Liver (tissue), 9 donors: Measurements from ENCODE around the gene C19orf33. TPM values are rescaled to one million over a fixed set of nuclear protein-coding genes. Genes with fewer than 3 reads are reported as not detected.

Experiments
- DNase-seq: peaks from one replicate; pipeline ENCODE4 v3.0.0-alpha.2; 2017; ENCODE audit warnings: low spot score
- H3K27ac ChIP-seq, 2 donors: one replicate each; pipeline ENCODE4 v1.7.0; 2013; ENCODE audit warnings: inconsistent platforms in 2 of 2, low read length in 2 of 2, control low read depth in 1 of 2, low read depth in 1 of 2, mild to moderate bottlenecking in 1 of 2
- H3K27me3 ChIP-seq, 4 donors: one replicate each; pipeline versions ENCODE4 v1.6.1 to v1.7.0; 2013; ENCODE audit warnings: low read length in 3 of 4, inconsistent platforms in 1 of 4, mild to moderate bottlenecking in 1 of 4, moderate library complexity in 1 of 4; ENCODE audit not compliant: control insufficient read depth in 4 of 4, insufficient read depth in 4 of 4
- H3K36me3 ChIP-seq, 4 donors: one replicate each; pipeline versions ENCODE4 v1.6.1 to v1.7.0; 2013; ENCODE audit warnings: low read length in 3 of 4, mild to moderate bottlenecking in 3 of 4, low read depth in 1 of 4, moderate library complexity in 1 of 4; ENCODE audit not compliant: control insufficient read depth in 4 of 4, insufficient read depth in 3 of 4
- H3K4me1 ChIP-seq, 4 donors: one replicate each; pipeline versions ENCODE4 v1.6.1 to v1.7.0; 2013; ENCODE audit warnings: low read length in 3 of 4, mild to moderate bottlenecking in 3 of 4, moderate library complexity in 1 of 4; ENCODE audit not compliant: control insufficient read depth in 4 of 4, insufficient read depth in 4 of 4
- H3K4me3 ChIP-seq, 3 donors: one replicate each; pipeline versions ENCODE4 v1.6.1 to v1.7.0; 2013; ENCODE audit warnings: low read length in 3 of 3, control low read depth in 1 of 3, low read depth in 1 of 3, mild to moderate bottlenecking in 1 of 3
- H3K9ac ChIP-seq, 2 donors: one replicate each; pipeline ENCODE4 v1.7.0; 2013; ENCODE audit warnings: low read length in 2 of 2, mild to moderate bottlenecking in 2 of 2, moderate library complexity in 2 of 2, control low read depth in 1 of 2, low read depth in 1 of 2
- H3K9me3 ChIP-seq, 4 donors: one replicate each; pipeline versions ENCODE4 v1.6.1 to v1.7.0; 2013; ENCODE audit warnings: low read length in 3 of 4; ENCODE audit not compliant: control insufficient read depth in 4 of 4
- ATF3 ChIP-seq: IDR thresholded peaks from 2 replicates; pipeline ENCODE4 v1.6.1; 2016; ENCODE audit warnings: antibody characterized with exemption
- CTCF ChIP-seq: fragments of 150-350 bp; IDR thresholded peaks from 2 replicates; pipeline ENCODE4 v1.5.1; 2017; ENCODE audit warnings: improper control_type of control experiment, low read depth, low read length; ENCODE audit not compliant: missing input control
- EGR1 ChIP-seq, 2 donors: IDR thresholded peaks; 2 replicates each; pipeline ENCODE4 v1.6.1; 2016 to 2018; ENCODE audit warnings: antibody characterized with exemption in 2 of 2, low read depth in 2 of 2
- FOXA1 ChIP-seq: IDR thresholded peaks from 2 replicates; pipeline ENCODE4 v1.6.1; 2016; ENCODE audit warnings: antibody characterized with exemption
- FOXA2 ChIP-seq: IDR thresholded peaks from 2 replicates; pipeline ENCODE4 v1.6.1; 2016; ENCODE audit warnings: antibody characterized with exemption
- GABPA ChIP-seq, 2 donors: IDR thresholded peaks in 1 of 2; conservative IDR thresholded peaks in 1 of 2; 2 replicates each; pipeline ENCODE4 v1.6.1; 2016; ENCODE audit warnings: antibody characterized with exemption in 2 of 2, mild to moderate bottlenecking in 1 of 2, moderate library complexity in 1 of 2
- HNF4A ChIP-seq, 2 donors: conservative IDR thresholded peaks; 2 replicates each; pipeline ENCODE4 v1.6.1; 2016; ENCODE audit warnings: antibody characterized with exemption in 2 of 2, mild to moderate bottlenecking in 2 of 2
- HNF4G ChIP-seq: IDR thresholded peaks from 2 replicates; pipeline ENCODE4 v1.6.1; 2016; ENCODE audit warnings: antibody characterized with exemption
- JUND ChIP-seq, 2 donors: IDR thresholded peaks; 2 replicates each; pipeline ENCODE4 v1.6.1; 2016; ENCODE audit warnings: antibody characterized with exemption in 2 of 2
- MAX ChIP-seq: IDR thresholded peaks from 2 replicates; pipeline ENCODE4 v1.6.1; 2016; ENCODE audit warnings: antibody characterized with exemption
- NR2F2 ChIP-seq: IDR thresholded peaks from 2 replicates; pipeline ENCODE4 v1.6.1; 2016; ENCODE audit warnings: antibody characterized with exemption
- RAD21 ChIP-seq, 2 donors: IDR thresholded peaks; 2 replicates each; pipeline ENCODE4 v1.6.1; 2016; ENCODE audit warnings: antibody characterized with exemption in 2 of 2, mild to moderate bottlenecking in 2 of 2
- REST ChIP-seq: IDR thresholded peaks from 2 replicates; pipeline ENCODE4 v1.6.1; 2016; ENCODE audit warnings: antibody characterized with exemption, mild to moderate bottlenecking
- RXRA ChIP-seq, 2 donors: IDR thresholded peaks; 2 replicates each; pipeline ENCODE4 v1.6.1; 2017 to 2018; ENCODE audit warnings: antibody characterized with exemption in 2 of 2, mild to moderate bottlenecking in 1 of 2
- SP1 ChIP-seq: IDR thresholded peaks from 2 replicates; pipeline ENCODE4 v1.6.1; 2018; ENCODE audit warnings: antibody characterized with exemption, mild to moderate bottlenecking
- TAF1 ChIP-seq: conservative IDR thresholded peaks from 2 replicates; pipeline ENCODE4 v1.6.1; 2016; ENCODE audit warnings: antibody characterized with exemption, mild to moderate bottlenecking
- YY1 ChIP-seq: IDR thresholded peaks from 2 replicates; pipeline ENCODE4 v1.6.1; 2016; ENCODE audit warnings: antibody characterized with exemption, mild to moderate bottlenecking
- ZBTB33 ChIP-seq: IDR thresholded peaks from 2 replicates; pipeline ENCODE4 v1.6.1; 2016; ENCODE audit warnings: antibody characterized with exemption
- WGBS: extraction: QIAGEN DNeasy Blood & Tissue Kit; methylation state at CpG from one replicate; pipeline ENCODE4 v1.1.7; 2013; 5-methylcytosine and 5-hydroxymethylcytosine counted together
- polyA plus RNA-seq, 2 donors: library from polyadenylated mRNA; stranded (reverse) in 1 of 2; unstranded in 1 of 2; fragments of 200-250 nt in 1 of 2; fragments of >200 nt in 1 of 2; fragmentation: Nextera tagmentation in 1 of 2; extraction: Ambion mirVana in 1 of 2; gene quantifications; one replicate each; pipeline versions ENCODE4 v1.2.1 to v1.2.3, GENCODE V29; 2013 to 2015
- total RNA-seq, 2 donors: library from RNA; depleted of rRNA; stranded (reverse); fragments of >200 nt; gene quantifications; one replicate each; pipeline ENCODE4 v1.2.3, GENCODE V29; 2014
- donor health status: healthy.
- donor health status: healthy.
- donor health status: healthy.
- donor health status: healthy.
- donor health status: healthy.

The C19orf33 gene
- total and polyA plus RNA-seq, 4 donors = 0.36 to 1.6 TPM; not detected in 2

GRCh38 chr19:38333245-38333644 lies 29.2 kb downstream of the C19orf33 start:
- no peak overlapping the region for H3K4me3 ChIP-seq
- H3K36me3 ChIP-seq = no peaks in the 10 kb centered on the region
- TF ChIP-seq REST (no peak), NR2F2 (no peak), JUND (IDR thresholded peaks at IDR 0.05) (no peak), EGR1 (IDR thresholded peaks at IDR 0.05; ENCODE audit: low read depth in 2 of 2) (no peak), GABPA (IDR thresholded peaks at IDR 0.05 in 1 of 2, conservative IDR thresholded peaks at IDR 0.05 in 1 of 2) (no peak), YY1 (no peak), CTCF (no peak), MAX (no peak), SP1 (no peak), ATF3 (no peak), TAF1 (no peak), HNF4A (conservative IDR thresholded peaks at IDR 0.05) (no peak)
- peaks cover 3 to 15% (median 4%) of the 10 kb centered on the region in 4 donors for H3K4me1 ChIP-seq
- no peak overlapping the region for H3K9ac ChIP-seq
- DNase-seq = no peak
- WGBS = 85% methylated on average over 9 of the region's 9 CpGs
- H3K9me3 ChIP-seq = no peaks in the 10 kb centered on the region
- no peak overlapping the region for H3K27ac ChIP-seq
- no peaks in the 10 kb centered on the region for H3K27me3 ChIP-seq

- H3K4me3 ChIP-seq = peak overlapping the region; percentile 71 to 94 (median 84)
- H3K9me3 ChIP-seq = no peaks in the 10 kb centered on the region
- H3K36me3 ChIP-seq = no peaks in the 10 kb centered on the region
- H3K9ac ChIP-seq = peak overlapping the region; percentile 1 to 37
- DNase-seq = peak; percentile 92
- H3K27me3 ChIP-seq = no peaks in the 10 kb centered on the region
- H3K4me1 ChIP-seq = peaks cover 3 to 15% (median 4%) of the 10 kb centered on the region in 4 donors
- under 1% methylated on average over 52 of the region's 52 CpGs for WGBS
- H3K27ac ChIP-seq = peak overlapping the region; percentile 91 to 94
- TF ChIP-seq SP1 (peak; percentile 42), FOXA2 (no peak), RXRA (IDR thresholded peaks at IDR 0.05) (peak; percentile 30 to 36), TAF1 (no peak), FOXA1 (no peak), ATF3 (no peak), HNF4A (conservative IDR thresholded peaks at IDR 0.05) (peak; percentile 34 to 54), GABPA (IDR thresholded peaks at IDR 0.05 in 1 of 2, conservative IDR thresholded peaks at IDR 0.05 in 1 of 2) (peak in 1 of 2 donors; percentile 74), MAX (no peak), RAD21 (IDR thresholded peaks at IDR 0.05) (peak in 1 of 2 donors; percentile 30), HNF4G (no peak), YY1 (peak; percentile 62), EGR1 (IDR thresholded peaks at IDR 0.05; ENCODE audit: low read depth in 2 of 2) (no peak), JUND (IDR thresholded peaks at IDR 0.05) (peak in 1 of 2 donors; percentile 12), ZBTB33 (no peak), REST (peak; percentile 42)
Measured at GRCh38 chr19:38335949-38336637, 32.0 kb downstream of the C19orf33 start.
